H1 (cell line): Measurements from ENCODE around the gene MEGF11. TPM values are rescaled to one million over a fixed set of nuclear protein-coding genes. Genes with fewer than 3 reads are reported as not detected.

Experiments
- CTCF ChIA-PET: fragments of 300-600 bp; sonication (Branson Sonifier 250); formaldehyde crosslinking; loops from one replicate; lab custom pipeline; 2021; ENCODE audit not compliant: partially characterized antibody; lab: Charles Lee
- POLR2A ChIA-PET: fragments of 300-600 bp; sonication (Branson Sonifier 250); formaldehyde crosslinking; loops from one replicate; lab custom pipeline; 2021; ENCODE audit warnings: inconsistent platforms; ENCODE audit not compliant: partially characterized antibody; lab: Charles Lee
- DNase-seq, 2 experiments: peaks; one replicate each; pipeline versions ENCODE4 v3.0.0 to v3.0.0-alpha.2; 2010 to 2022; ENCODE audit warnings: low spot score in 2 of 2, low read depth in 1 of 2, mixed read lengths in 1 of 2
- FAIRE-seq: peaks from 2 replicates; lab custom pipeline; 2011; peaks lifted over from hg19 to GRCh38; lab: Jason Lieb, UNC
- H2AFZ ChIP-seq: 2 replicates; pipeline ENCODE4 v1.8.1; 2012; ENCODE audit warnings: low read length, inconsistent platforms
- H2AK5ac ChIP-seq: 2 replicates; pipeline ENCODE4 v1.6.1; 2013; ENCODE audit warnings: low read depth, low read length
- H2BK120ac ChIP-seq: replicated peaks from 2 replicates; pipeline ENCODE3; 2013; ENCODE audit warnings: low read depth, low read length, inconsistent platforms
- H2BK12ac ChIP-seq: 2 replicates; pipeline ENCODE4 v1.6.1; 2013; ENCODE audit warnings: low read depth, low read length
- H2BK15ac ChIP-seq: 2 replicates; pipeline ENCODE4 v1.6.1; 2013; ENCODE audit warnings: low read length
- H2BK20ac ChIP-seq: 2 replicates; pipeline ENCODE4 v1.6.1; 2013; ENCODE audit warnings: low read length
- H2BK5ac ChIP-seq: 2 replicates; pipeline ENCODE4 v1.6.1; 2013; ENCODE audit warnings: low read depth, low read length
- H3K14ac ChIP-seq: 2 replicates; pipeline ENCODE4 v1.6.1; 2013; ENCODE audit warnings: inconsistent platforms; ENCODE audit not compliant: insufficient read length
- H3K18ac ChIP-seq: 2 replicates; pipeline ENCODE4 v1.6.1; 2013; ENCODE audit warnings: low read length; ENCODE audit errors: extremely low read depth
- H3K23ac ChIP-seq: 2 replicates; pipeline ENCODE4 v1.6.1; 2013; ENCODE audit warnings: inconsistent platforms; ENCODE audit not compliant: insufficient read length
- H3K23me2 ChIP-seq: 2 replicates; pipeline ENCODE4 v1.6.1; 2013; ENCODE audit warnings: low read depth, low read length
- H3K27ac ChIP-seq: 2 replicates; pipeline ENCODE4 v1.6.1; 2011; ENCODE audit warnings: low read depth, low read length, inconsistent platforms
- H3K27me3 ChIP-seq, 4 experiments: replicated peaks in 1 of 4; 1 replicate in 1 of 4; 2 replicates in 3 of 4; pipeline versions ENCODE4 v1.6.1 to v1.8.1; 2011 to 2013; ENCODE audit warnings: low read length in 3 of 4, mild to moderate bottlenecking in 3 of 4, inconsistent platforms in 2 of 4, mixed read lengths in 2 of 4, moderate library complexity in 1 of 4; ENCODE audit not compliant: control insufficient read depth in 3 of 4, insufficient read depth in 3 of 4; ENCODE audit errors: extremely low read depth in 1 of 4
- H3K36me3 ChIP-seq, 4 experiments: 2 replicates each; pipeline versions ENCODE4 v1.6.1 to v1.8.1; 2011 to 2013; ENCODE audit warnings: mild to moderate bottlenecking in 4 of 4, low read length in 3 of 4, moderate library complexity in 2 of 4, control low read depth in 1 of 4, inconsistent platforms in 1 of 4; ENCODE audit not compliant: insufficient read depth in 4 of 4, control insufficient read depth in 2 of 4
- H3K4ac ChIP-seq: replicated peaks from 2 replicates; pipeline ENCODE3; 2013; ENCODE audit warnings: low read length, low read depth, mixed read lengths, inconsistent platforms; ENCODE audit not compliant: insufficient read length
- H3K4me1 ChIP-seq, 4 experiments: replicated peaks in 1 of 4; 1 replicate in 1 of 4; 2 replicates in 3 of 4; pipeline versions ENCODE4 v1.6.1 to v1.8.1; 2011 to 2013; ENCODE audit warnings: low read length in 3 of 4, inconsistent platforms in 2 of 4, mixed read lengths in 1 of 4; ENCODE audit not compliant: insufficient read depth in 4 of 4, control insufficient read depth in 3 of 4
- H3K4me2 ChIP-seq, 2 experiments: 2 replicates each; pipeline versions ENCODE4 v1.6.1 to v1.8.1; 2011 to 2013; ENCODE audit warnings: low read depth in 2 of 2, low read length in 2 of 2, control low read depth in 1 of 2, inconsistent platforms in 1 of 2, mild to moderate bottlenecking in 1 of 2; ENCODE audit not compliant: insufficient read depth in 1 of 2
- H3K4me3 ChIP-seq, 4 experiments: fragments of 200-600, 300-600 bp in 1 of 4; sonication (generic), shearing (Covaris generic), sonication (Bioruptor Twin) in 1 of 4; 2 replicates each; pipeline versions ENCODE4 v1.5.1 to v1.8.1; 2011 to 2016; ENCODE audit warnings: low read length in 4 of 4, low read depth in 3 of 4, control low read depth in 2 of 4, inconsistent platforms in 2 of 4, mild to moderate bottlenecking in 2 of 4, mixed read lengths in 1 of 4, moderate library complexity in 1 of 4; ENCODE audit not compliant: insufficient read depth in 2 of 4; ENCODE audit errors: extremely low read depth in 1 of 4
- H3K56ac ChIP-seq: replicated peaks from 2 replicates; pipeline ENCODE3; 2013; ENCODE audit warnings: low read depth, mild to moderate bottlenecking, mixed read lengths, low read length, inconsistent platforms; ENCODE audit not compliant: insufficient read length
- H3K79me1 ChIP-seq: 2 replicates; pipeline ENCODE4 v1.6.1; 2013; ENCODE audit warnings: low read depth, low read length, control low read depth
- H3K79me2 ChIP-seq, 2 experiments: 2 replicates each; pipeline versions ENCODE4 v1.6.1 to v1.8.1; 2012 to 2013; ENCODE audit warnings: low read length in 2 of 2, mild to moderate bottlenecking in 2 of 2, inconsistent platforms in 1 of 2; ENCODE audit not compliant: insufficient read depth in 2 of 2, control insufficient read depth in 1 of 2
- H3K9ac ChIP-seq, 4 experiments: replicated peaks in 1 of 4; 1 replicate in 1 of 4; 2 replicates in 3 of 4; pipeline versions ENCODE4 v1.6.1 to v1.8.1; 2011 to 2013; ENCODE audit warnings: low read depth in 3 of 4, low read length in 3 of 4, control low read depth in 2 of 4, mild to moderate bottlenecking in 2 of 4, moderate library complexity in 2 of 4, inconsistent platforms in 1 of 4; ENCODE audit errors: extremely low read depth in 1 of 4
- H3K9me3 ChIP-seq, 2 experiments: 2 replicates each; pipeline versions ENCODE4 v1.6.1 to v1.8.1; 2012 to 2013; ENCODE audit warnings: mild to moderate bottlenecking in 2 of 2, moderate library complexity in 2 of 2, control low read depth in 1 of 2, inconsistent platforms in 1 of 2, low read depth in 1 of 2, low read length in 1 of 2, mixed read lengths in 1 of 2; ENCODE audit not compliant: insufficient read depth in 2 of 2
- H4K20me1 ChIP-seq, 2 experiments: replicated peaks in 1 of 2; 2 replicates each; pipeline versions ENCODE3 to v1.8.1; 2011 to 2013; ENCODE audit warnings: inconsistent platforms in 2 of 2, low read length in 2 of 2, mild to moderate bottlenecking in 1 of 2; ENCODE audit not compliant: insufficient read depth in 2 of 2, control insufficient read depth in 1 of 2
- H4K5ac ChIP-seq: 2 replicates; pipeline ENCODE4 v1.6.1; 2013; ENCODE audit warnings: low read length, low read depth, mixed read lengths, inconsistent platforms; ENCODE audit not compliant: insufficient read length
- H4K8ac ChIP-seq: 2 replicates; pipeline ENCODE4 v1.8.0; 2013; ENCODE audit warnings: mild to moderate bottlenecking, moderate library complexity, low read length, inconsistent platforms; ENCODE audit not compliant: insufficient read depth; ENCODE audit errors: extremely low read depth
- H4K91ac ChIP-seq: replicated peaks from 2 replicates; pipeline ENCODE3; 2013; ENCODE audit warnings: low read length, mixed read lengths, inconsistent platforms; ENCODE audit not compliant: insufficient read length
- NANOG ChIP-seq: IDR thresholded peaks from 2 replicates; pipeline ENCODE4 v1.6.1; 2011; ENCODE audit warnings: low read length, low read depth, mild to moderate bottlenecking, inconsistent platforms; ENCODE audit not compliant: insufficient read depth, poor library complexity, severe bottlenecking
- SP1 ChIP-seq: IDR thresholded peaks from 2 replicates; pipeline ENCODE4 v1.6.1; 2011; ENCODE audit warnings: low read depth, low read length
- WGBS, 2 experiments: shearing (Covaris generic) in 1 of 2; methylation state at CpG; one replicate each; pipeline versions ENCODE4 v1.1.6 to v1.1.7; 2013 to 2015; ENCODE audit warnings: low lambda C conversion rate in 2 of 2, mixed read lengths in 2 of 2, inconsistent platforms in 1 of 2, low coverage in 1 of 2, missing lambda C conversion rate in 1 of 2; ENCODE audit not compliant: insufficient replicate concordance in 2 of 2, insufficient coverage in 1 of 2, insufficient read length in 1 of 2; ENCODE audit errors: extremely low coverage in 1 of 2, missing lambda C conversion rate in 1 of 2; 5-methylcytosine and 5-hydroxymethylcytosine counted together
- polyA plus RNA-seq, 7 experiments: library from polyadenylated mRNA; depleted of rRNA in 3 of 7; stranded (reverse) in 5 of 7; unstranded in 2 of 7; fragments of >200 nt in 5 of 7; fragments of 200-250 nt in 2 of 7; gene quantifications; 1 replicate in 5 of 7; 2 replicates in 1 of 7; 4 replicates in 1 of 7; pipeline versions ENCODE4 v1.2.1 to v1.2.3, GENCODE V29; 2011 to 2013; ENCODE audit warnings: missing spikeins in 2 of 7, mixed read lengths in 2 of 7
- total RNA-seq: library from RNA; stranded (reverse); fragmentation: NEBNext Ultra II Directional; extraction: Animal tissue kit (Norgen Biotek cat#: 25700); gene quantifications from 2 replicates; pipeline ENCODE4 v1.2.1, GENCODE V29; 2021

The MEGF11 gene
- total and polyA plus RNA-seq, 2 of the 8 experiments (the other 6 are each of a cell fraction or from before 2014, with no cell fraction given) = 4.4 to 4.8 TPM

DNA sequence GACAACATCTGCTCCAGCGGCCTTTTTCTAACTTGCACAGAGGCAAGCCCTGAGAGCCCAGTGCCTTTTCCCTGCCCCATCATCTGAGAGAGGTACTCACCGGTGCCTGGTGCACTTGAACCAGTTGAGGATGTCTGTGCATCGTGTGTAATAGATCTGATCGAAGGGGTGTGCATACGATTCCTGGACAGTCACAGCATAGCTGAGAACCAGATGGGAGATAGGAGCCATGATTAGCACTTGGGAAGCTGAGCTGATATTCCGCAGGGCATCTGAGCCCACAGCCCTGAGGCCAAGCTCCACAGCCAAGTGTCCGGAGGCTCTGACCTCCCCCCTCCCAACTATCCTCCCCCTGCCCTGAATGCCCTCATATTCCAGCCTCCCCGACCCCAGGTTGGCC, 129.8 kb downstream of the MEGF11 start:
- Histone ChIP-seq H2AK5ac (no peak overlapping the region), H3K79me2 (no peaks in the 10 kb centered on the region), H2BK15ac (no peak overlapping the region), H4K5ac (no peak overlapping the region), H2BK20ac (no peak overlapping the region), H4K91ac (no peak overlapping the region), H3K4me1 (peaks cover 0 to 7% (median 4%) of the 10 kb centered on the region in 4 experiments; a peak in 5 of 7 replicates), H3K23me2 (no peaks in the 10 kb centered on the region), H4K20me1 (peaks cover 0 to 1% of the 10 kb centered on the region in 2 experiments), H3K4ac (no peak overlapping the region), H3K14ac (no peak overlapping the region), H3K56ac (no peak overlapping the region), H3K27ac (no peak overlapping the region), H3K4me3 (no peak overlapping the region), H2BK12ac (no peak overlapping the region), H3K18ac (no peak overlapping the region), H4K8ac (no peak overlapping the region), H3K79me1 (no peaks in the 10 kb centered on the region), H3K4me2 (no peak overlapping the region), H2BK5ac (no peak overlapping the region), H3K27me3 (no peaks in the 10 kb centered on the region), H3K23ac (no peak overlapping the region), H3K36me3 (no peaks in the 10 kb centered on the region), H3K9ac (no peak overlapping the region), H3K9me3 (no peaks in the 10 kb centered on the region), H2BK120ac (no peak overlapping the region), H2AFZ (no peak overlapping the region)
- FAIRE-seq = no peak
- DNase-seq = no peak
- WGBS, 2 experiments = 95% methylated on average over 8 of the region's 8 CpGs; no CpG with 5 or more reads in 1 of the 2 experiments
- TF ChIP-seq NANOG (no peak), SP1 (no peak)
- ChIA-PET CTCF (interaction anchor here (0.7 to 1.9 kb wide), 5 partner anchors 13 to 206 kb away, joined by 3 to 8 read pairs (median 5); no protein-coding TSS in a partner anchor), POLR2A (no interaction called here)
